DND-41 (cell line): ENCODE measurements around the gene TIMM22.

Experiments
- ATAC-seq: fragments of 200-7000 bp; cut with Tn5 transposase; 3 replicates; pipeline ENCODE4 v1.9.1; 2021; ENCODE audit warnings: low read depth; ENCODE audit not compliant: insufficient read depth
- DNase-seq: peaks from one replicate; pipeline ENCODE4 v3.0.0-alpha.2; 2020
- H2AFZ ChIP-seq: 2 replicates; pipeline ENCODE4 v1.6.0; 2012; ENCODE audit warnings: low read depth, low read length
- H3K27ac ChIP-seq: 2 replicates; pipeline ENCODE4 v1.5.1; 2012; ENCODE audit warnings: low read length, inconsistent platforms
- H3K27me3 ChIP-seq: fragments of 200-600 bp; sonication (generic); 2 replicates; pipeline ENCODE4 v1.6.0; 2012; ENCODE audit warnings: low read length, mild to moderate bottlenecking, inconsistent platforms; ENCODE audit not compliant: insufficient read depth, poor library complexity
- H3K36me3 ChIP-seq: 2 replicates; pipeline ENCODE4 v1.5.1; 2012; ENCODE audit warnings: low read length, inconsistent platforms; ENCODE audit not compliant: insufficient read depth
- H3K4me1 ChIP-seq: 2 replicates; pipeline ENCODE4 v1.5.1; 2012; ENCODE audit warnings: mild to moderate bottlenecking, low read length; ENCODE audit not compliant: insufficient read depth
- H3K4me2 ChIP-seq: 2 replicates; pipeline ENCODE4 v1.6.0; 2012; ENCODE audit warnings: mild to moderate bottlenecking, moderate library complexity, low read length, inconsistent platforms; ENCODE audit not compliant: insufficient read depth
- H3K4me3 ChIP-seq, 2 experiments: fragments of 200-600 bp in 1 of 2; shearing (Covaris generic) in 1 of 2; 2 replicates each; pipeline ENCODE4 v1.5.1; 2012 to 2016; ENCODE audit warnings: inconsistent platforms in 2 of 2, low read length in 2 of 2, mild to moderate bottlenecking in 2 of 2, low read depth in 1 of 2, moderate library complexity in 1 of 2
- H3K79me2 ChIP-seq: 2 replicates; pipeline ENCODE4 v1.6.0; 2012; ENCODE audit warnings: low read length, inconsistent platforms; ENCODE audit not compliant: insufficient read depth
- H3K9ac ChIP-seq: 2 replicates; pipeline ENCODE4 v1.6.0; 2012; ENCODE audit warnings: low read depth, mild to moderate bottlenecking, inconsistent platforms, low read length, moderate library complexity
- H3K9me3 ChIP-seq: 2 replicates; pipeline ENCODE4 v1.5.1; 2012; ENCODE audit warnings: low read length, moderate library complexity, mild to moderate bottlenecking, inconsistent platforms; ENCODE audit not compliant: insufficient read depth, severe bottlenecking
- H4K20me1 ChIP-seq: 2 replicates; pipeline ENCODE4 v1.6.0; 2012; ENCODE audit warnings: low read length; ENCODE audit not compliant: insufficient read depth
- CTCF ChIP-seq: IDR thresholded peaks from 2 replicates; pipeline ENCODE4 v1.5.1; 2012; ENCODE audit warnings: borderline replicate concordance, low read length, moderate library complexity, mild to moderate bottlenecking; ENCODE audit not compliant: poor library complexity, severe bottlenecking; ENCODE audit errors: extremely low read depth
- EZH2 ChIP-seq: IDR thresholded peaks from 3 replicates; pipeline ENCODE4 v1.6.1; 2012; ENCODE audit warnings: borderline replicate concordance, low read depth, mild to moderate bottlenecking, moderate library complexity, low read length, inconsistent platforms; ENCODE audit not compliant: severe bottlenecking

The TIMM22 gene

GRCh38 chr17:1012823-1013728 is 16.1 kb downstream of the TIMM22 start:
- ATAC-seq (no peak), DNase-seq (no peak)
- no peak overlapping the region for H3K27ac ChIP-seq
- H3K4me3 ChIP-seq = no peak overlapping the region
- no peaks in the 10 kb centered on the region for H3K4me1 ChIP-seq
- H2AFZ ChIP-seq = no peak overlapping the region
- no peak overlapping the region for H3K4me2 ChIP-seq
- H3K27me3 ChIP-seq = no peaks in the 10 kb centered on the region
- no peaks in the 10 kb centered on the region; the same call in 1 of the 2 replicates for H4K20me1 ChIP-seq
- no peaks in the 10 kb centered on the region for H3K79me2 ChIP-seq
- no peak for TF ChIP-seq EZH2
- TF ChIP-seq CTCF = no peak
- H3K36me3 ChIP-seq = peaks cover 30% of the 10 kb centered on the region
- H3K9ac ChIP-seq = no peak overlapping the region
- H3K9me3 ChIP-seq = no peaks in the 10 kb centered on the region

- no peak overlapping the region for H3K4me3 ChIP-seq
- H3K27ac ChIP-seq = no peak overlapping the region
- H3K9me3 ChIP-seq = no peaks in the 10 kb centered on the region
- H3K36me3 ChIP-seq = peaks cover 24% of the 10 kb centered on the region
- no peaks in the 10 kb centered on the region for H4K20me1 ChIP-seq
- DNase-seq (no peak), ATAC-seq (no peak)
- no peaks in the 10 kb centered on the region for H3K79me2 ChIP-seq
- no peaks in the 10 kb centered on the region for H3K27me3 ChIP-seq
- no peaks in the 10 kb centered on the region for H3K4me1 ChIP-seq
- no peak overlapping the region for H2AFZ ChIP-seq
- TF ChIP-seq EZH2 (no peak), CTCF (no peak)
- no peak overlapping the region for H3K4me2 ChIP-seq
- no peak overlapping the region for H3K9ac ChIP-seq
These were observed 16.8 kb downstream of the TIMM22 start for GRCh38 chr17:1013729-1014090.

- no peak overlapping the region for H3K4me2 ChIP-seq
- no peak overlapping the region for H2AFZ ChIP-seq
- no peaks in the 10 kb centered on the region for H4K20me1 ChIP-seq
- no peaks in the 10 kb centered on the region for H3K4me1 ChIP-seq
- H3K9ac ChIP-seq = no peak overlapping the region
- no peaks in the 10 kb centered on the region for H3K9me3 ChIP-seq
- ATAC-seq (no peak), DNase-seq (no peak)
- H3K27ac ChIP-seq = no peak overlapping the region
- no peaks in the 10 kb centered on the region for H3K79me2 ChIP-seq
- H3K27me3 ChIP-seq = no peaks in the 10 kb centered on the region
- no peak overlapping the region for H3K4me3 ChIP-seq
- H3K36me3 ChIP-seq = no peaks in the 10 kb centered on the region
- TF ChIP-seq EZH2 = no peak
- no peak for TF ChIP-seq CTCF
These were observed 21.6 kb downstream of the TIMM22 start for GRCh38 chr17:1018547-1018946.
